NCI-H446 treated with DMSO at 0.1 percent for 48 hours (cell line): ENCODE measurements around the gene CD2BP2.
"Not testable (repeated sequence)": the region's sequence is repeated elsewhere in the genome, so short reads cannot be mapped to it uniquely, and the experiment has no call there.

ENCODE experiments used
- DNase-seq: peaks from one replicate; lab custom pipeline; 2025; lab: John Stamatoyannopoulos, UW

Gene CD2BP2

DNA sequence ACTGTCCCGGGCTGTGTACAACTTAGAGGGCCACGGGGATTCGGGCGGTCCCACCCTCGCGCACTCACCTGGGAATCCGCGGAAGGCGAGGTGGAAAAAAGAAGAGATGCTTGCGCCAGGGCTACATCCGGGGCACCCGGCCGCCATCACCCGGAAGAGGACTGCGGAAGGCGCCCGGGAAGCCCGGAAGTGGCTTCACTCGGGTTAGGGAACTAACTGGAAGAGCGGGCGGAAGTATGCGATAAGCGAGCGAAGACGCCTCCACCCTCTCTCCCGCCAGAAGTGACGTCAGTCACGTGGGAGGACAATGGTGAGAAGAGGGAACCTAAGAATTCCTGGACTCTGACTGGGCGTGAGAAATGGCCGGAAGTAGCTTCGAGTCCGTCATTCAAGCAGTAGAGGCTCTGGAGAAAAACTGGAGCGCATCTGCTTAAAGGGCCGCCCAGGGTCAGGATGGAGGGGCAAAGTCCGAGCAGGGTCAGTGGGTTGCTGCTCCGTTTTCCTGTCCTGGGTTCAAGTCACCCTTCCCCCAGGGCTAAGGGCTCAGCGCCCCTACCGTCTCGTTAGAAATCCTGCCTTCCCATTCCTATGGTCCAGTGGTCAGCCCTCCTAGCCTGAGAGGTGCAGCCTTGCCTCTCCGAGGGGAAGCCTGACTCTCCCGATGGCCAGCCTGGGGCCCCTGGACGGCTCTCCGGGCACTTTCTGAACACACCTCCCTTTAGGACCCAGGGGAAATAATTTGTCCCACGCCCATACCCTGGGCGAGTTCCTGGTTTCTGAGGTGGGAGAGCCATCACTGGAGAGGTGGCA, at the start of gene CD2BP2:
CD2BP2 (minus strand) TSS at position 165 of the 810 bp plus-strand sequence. CDS start 627 bp downstream, outside the sequence.
- peak; percentile 97 for DNase-seq

DNA sequence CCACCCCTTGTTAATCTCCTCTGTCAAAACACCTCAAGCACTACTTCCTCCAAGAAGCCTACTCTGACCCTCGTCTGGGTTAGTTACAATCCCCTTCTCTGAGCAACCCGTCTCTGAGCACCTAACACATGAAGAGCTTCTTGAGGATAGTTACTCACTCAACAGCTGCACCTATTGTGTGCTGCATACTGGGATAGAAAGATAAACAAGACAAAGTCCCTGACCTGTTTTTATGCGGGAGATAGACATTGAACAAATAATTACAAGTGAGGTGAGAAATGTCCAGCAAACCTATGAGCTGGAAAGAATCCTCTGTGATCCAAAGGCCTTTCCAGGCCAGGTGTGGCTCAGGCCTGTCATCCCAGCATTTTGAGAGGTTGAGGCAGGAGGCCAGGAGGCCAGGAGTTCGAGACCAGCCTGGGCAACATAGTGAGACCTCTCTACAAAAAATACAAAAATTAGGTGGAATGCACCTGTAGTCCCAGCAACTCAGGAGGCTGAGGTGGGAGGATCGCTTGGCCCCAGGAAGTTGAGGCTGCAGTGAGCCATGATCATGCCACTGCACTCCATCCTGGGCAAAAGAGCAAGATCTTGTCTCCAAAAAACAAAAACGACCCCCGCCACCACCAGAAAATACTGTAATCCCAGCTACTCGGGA, 46.8 kb upstream of the CD2BP2 start:
- no peak for DNase-seq

DNA sequence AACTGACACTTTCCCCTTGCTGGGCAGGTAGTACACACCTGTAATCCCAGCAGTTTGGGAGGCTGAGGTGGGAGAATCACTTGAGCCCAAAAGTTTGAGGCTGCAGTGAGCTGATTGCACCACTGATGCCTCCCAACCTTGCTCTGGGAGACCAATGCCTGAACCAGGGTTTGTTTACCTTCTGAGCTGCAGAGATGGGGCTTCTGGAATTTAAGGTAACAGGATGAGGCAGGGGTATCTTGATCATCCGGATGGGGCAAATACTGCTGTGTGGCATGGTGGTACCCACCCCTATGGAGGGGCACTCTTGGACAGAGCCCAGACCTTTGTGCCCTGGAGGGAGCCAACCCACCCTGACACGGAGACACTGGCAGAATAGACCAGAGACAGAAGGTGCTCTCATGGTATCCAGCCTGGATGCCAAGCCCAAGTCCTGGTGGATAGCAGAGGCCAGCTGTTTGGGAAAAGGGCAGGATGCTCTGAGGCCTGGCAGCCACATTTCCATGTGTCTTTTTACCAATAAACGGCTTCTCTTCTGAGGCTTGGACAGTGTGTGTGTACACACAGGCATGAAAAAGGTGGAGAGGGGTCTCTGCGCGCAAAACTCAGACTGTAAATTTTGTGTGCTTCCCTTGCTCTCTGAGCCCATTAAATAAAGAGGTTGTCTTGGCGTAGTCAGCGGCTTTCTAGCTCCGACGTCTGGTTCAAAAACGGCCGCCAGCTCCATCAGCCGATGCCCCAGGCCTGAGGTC, 44.5 kb upstream of the CD2BP2 start:
- no peak for DNase-seq

DNA sequence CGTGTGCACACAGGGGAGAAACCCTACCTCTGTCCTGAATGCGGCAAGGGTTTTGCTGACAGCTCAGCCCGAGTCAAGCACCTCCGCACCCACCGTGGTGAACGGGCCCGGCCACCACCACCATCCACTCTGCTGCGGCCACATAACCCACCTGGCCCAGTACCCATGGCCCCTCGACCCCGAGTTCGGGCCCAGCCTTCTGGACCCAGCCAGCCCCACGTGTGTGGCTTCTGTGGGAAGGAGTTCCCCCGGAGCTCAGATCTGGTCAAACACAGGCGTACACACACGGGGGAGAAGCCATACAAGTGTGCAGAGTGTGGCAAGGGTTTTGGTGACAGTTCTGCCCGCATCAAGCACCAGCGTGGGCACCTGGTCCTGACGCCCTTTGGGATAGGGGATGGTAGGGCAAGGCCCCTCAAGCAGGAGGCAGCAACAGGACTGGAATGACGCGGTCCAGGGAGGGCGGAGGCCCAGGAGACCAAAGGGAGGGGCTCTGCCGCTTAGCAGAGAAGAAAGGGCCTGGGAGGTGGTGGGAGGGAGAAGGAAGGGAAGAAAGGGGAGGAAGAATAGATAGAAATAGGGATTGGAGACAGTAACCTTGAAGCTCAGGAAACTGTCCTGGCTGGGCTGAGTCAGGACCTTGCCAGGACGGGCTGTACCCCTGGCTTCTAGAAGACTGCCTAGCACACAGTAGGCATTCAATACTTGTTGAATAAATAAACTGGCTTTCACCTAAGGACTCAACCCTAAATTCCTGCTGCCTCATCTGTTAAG, 43.7 kb upstream of the CD2BP2 start:
- DNase-seq = no peak

DNA sequence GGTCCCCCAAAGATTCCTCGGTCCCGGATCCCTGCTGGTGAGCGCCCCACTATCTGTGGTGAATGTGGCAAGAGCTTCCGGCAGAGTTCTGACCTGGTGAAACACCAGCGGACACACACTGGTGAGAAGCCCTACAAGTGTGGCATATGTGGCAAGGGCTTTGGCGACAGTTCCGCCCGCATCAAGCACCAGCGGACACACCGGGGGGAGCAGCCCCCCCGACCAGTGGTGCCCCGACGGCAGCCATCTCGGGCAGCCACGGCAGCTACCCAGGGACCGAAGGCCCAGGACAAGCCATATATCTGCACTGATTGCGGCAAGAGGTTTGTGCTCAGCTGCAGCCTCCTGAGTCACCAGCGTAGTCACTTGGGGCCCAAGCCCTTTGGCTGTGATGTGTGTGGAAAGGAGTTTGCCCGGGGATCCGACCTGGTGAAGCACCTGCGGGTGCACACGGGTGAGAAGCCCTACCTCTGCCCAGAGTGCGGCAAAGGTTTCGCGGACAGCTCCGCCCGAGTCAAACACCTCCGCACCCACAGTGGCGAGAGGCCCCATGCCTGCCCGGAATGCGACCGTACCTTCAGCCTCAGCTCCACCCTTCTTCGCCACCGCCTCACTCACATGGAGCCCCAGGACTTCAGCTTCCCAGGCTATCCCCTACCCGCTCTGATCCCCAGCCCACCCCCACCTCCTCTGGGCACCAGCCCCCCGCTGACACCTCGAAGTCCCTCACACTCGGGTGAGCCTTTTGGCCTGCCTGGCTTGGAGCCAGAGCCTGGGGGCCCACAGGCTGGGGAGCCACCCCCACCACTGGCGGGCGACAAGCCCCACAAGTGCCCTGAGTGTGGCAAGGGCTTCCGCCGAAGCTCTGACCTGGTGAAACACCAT, 42.9 kb upstream of the CD2BP2 start:
- no peak for DNase-seq

DNA sequence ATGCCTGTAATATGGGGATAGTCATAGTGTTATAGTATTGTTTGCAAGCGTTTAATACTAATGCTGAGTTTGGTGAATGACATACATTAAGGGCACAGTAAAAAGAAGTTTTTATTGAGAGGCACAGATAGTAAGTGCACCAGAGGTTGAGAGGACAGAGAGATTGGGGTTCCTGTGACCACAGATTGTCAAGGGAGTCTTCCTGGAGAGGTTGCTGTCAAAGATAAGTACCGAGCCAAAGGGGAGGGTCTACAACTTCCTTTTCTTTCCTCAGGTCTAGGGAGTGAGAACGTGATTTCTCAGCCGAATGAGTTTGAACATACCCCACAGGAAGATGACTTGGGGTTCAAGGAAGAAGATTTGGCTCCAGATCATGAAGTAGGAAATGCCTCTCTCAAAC, 41.9 kb upstream of the CD2BP2 start:
- DNase-seq = no peak

DNA sequence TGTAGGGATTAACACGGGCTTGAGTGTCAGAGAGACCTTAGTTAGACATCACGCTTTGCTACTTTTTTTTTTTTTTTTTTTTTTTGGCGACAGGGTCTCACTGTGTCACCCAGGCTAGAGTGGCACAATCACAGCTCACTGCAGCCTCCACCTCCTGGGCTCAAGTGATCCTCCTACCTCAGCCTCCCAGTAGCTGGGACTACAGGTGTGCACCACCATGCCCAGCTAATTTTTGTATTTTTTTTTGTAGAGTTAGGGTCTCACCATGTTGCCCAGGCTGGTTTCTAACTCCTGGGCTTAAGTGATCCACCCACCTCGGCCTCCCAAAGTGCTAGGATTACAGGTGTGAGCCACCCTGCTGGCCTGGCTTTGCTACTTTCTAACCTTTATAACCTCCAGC, 41.5 kb upstream of the CD2BP2 start:
- not testable (repeated sequence) for DNase-seq

DNA sequence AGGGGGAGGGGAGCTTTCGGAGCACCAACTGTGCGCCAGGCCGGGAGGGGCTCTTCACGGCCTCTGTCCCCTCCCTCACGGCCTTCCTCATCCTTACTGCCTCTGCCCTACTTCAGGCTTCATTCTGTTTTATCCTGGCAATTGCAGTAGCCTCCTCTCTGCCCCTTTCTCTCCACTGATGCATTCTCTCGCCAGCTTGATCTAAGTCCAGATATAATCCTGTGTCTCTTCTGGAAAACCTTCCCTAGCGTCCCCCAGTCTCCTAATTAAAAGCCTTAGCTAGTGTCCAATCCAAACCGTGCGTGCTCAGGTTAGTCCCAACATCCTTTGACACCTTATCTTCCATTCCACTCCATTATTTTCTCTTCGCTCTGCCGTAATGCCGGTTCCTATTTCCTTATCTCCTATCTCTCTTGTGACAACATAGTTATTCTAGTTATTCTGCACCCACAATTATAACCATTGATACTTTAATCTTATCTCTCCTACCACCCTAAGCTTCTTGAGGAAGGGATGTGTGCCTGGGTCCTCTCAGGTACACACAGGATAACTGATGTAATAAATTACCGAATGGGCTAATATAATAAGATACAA, 41.0 kb upstream of the CD2BP2 start:
- DNase-seq = no peak

DNA sequence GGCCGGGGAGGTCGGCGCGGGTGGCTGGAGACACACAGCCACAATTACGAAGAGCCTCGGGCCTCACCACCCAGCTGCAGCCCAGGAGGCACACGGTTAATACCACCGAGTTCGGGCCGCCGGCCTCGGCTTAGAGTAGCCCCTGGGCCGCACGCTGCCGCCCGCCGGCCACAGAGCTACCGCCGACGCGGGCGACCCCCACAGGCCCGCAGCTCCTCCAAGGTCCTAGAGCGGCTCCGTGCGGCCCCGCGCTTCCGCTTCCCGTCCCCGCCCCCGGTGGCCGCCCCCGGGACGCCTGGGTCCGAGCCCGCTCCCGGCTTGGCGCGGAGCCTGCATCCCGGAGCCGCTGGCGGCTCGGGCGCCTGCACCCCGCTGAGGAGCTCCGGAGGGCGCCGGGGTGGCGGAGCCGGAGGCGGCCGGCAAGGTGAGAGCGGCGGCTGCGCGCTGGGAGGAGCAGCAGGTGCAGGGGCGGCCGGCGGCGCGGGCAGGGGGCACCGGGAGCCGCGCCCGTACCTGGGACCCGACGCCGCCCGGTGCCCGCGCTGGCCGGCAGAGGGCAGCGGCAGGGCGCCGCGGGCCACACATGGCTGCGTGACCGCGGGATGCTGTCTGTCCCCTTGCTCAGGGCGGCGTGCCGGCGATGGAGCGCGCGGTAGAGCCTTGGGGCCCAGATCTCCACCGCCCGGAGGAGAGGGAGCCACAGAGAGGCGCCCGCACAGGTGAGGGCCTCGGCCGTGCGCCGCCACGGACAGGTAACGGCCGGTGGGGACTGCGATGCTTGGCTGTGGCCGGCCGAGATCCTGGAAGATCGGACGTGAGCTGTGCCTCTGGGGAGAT, 40.3 kb upstream of the CD2BP2 start, which contains the start of gene ZNF48:
ZNF48 (plus strand) TSS at position 266 of the 837 bp plus-strand sequence; CDS start at position 641, 375 bp downstream.
- DNase-seq = peak; percentile 69

DNA sequence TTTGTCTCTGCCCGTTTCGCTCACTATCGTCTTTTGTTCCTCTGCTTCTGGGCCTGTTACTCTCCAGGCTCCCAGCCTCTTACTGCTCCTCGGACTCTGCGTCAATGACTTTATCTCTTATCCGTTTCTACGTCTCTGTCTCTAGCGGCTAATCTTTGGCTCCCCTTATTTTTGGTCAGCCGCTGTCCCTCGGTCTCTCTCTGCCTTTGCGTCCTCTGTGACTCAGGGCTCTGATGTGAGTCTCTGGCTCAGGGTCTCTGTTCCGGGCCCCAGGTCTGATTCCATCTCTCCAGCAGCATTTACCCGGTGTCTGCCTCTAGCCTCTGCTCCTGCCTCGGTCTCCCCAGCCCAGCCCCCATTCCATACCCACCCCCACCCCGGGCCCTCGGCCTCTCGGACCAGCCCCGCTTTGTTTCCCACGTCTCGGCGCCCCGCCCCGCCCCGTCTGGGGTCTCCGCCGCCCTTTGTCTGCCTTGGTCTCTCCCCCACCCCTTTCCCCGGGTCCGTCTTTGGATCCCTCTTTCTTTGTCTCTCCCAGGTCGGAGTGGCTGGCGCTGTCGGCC, 39.6 kb upstream of the CD2BP2 start:
- no peak for DNase-seq

DNA sequence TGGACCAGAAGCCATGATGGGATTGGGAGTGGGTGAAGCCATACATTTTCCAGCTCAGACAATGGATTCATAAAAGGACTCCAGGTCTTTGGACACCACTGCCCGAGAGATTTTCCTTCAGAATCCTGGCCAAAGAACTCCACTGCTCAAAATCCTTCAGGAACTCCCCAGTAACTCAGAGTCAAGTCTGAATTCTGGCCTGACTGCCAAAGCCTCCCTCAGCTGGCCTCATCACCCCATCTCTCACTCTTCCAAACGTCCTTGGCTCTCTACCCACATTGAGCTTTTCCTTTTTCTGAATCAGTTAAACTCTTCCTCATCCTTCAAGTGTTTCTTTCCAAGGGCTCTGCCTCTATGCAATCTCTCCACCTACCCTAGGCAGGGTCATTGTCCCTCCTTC, 28.4 kb upstream of the CD2BP2 start:
- no peak for DNase-seq

DNA sequence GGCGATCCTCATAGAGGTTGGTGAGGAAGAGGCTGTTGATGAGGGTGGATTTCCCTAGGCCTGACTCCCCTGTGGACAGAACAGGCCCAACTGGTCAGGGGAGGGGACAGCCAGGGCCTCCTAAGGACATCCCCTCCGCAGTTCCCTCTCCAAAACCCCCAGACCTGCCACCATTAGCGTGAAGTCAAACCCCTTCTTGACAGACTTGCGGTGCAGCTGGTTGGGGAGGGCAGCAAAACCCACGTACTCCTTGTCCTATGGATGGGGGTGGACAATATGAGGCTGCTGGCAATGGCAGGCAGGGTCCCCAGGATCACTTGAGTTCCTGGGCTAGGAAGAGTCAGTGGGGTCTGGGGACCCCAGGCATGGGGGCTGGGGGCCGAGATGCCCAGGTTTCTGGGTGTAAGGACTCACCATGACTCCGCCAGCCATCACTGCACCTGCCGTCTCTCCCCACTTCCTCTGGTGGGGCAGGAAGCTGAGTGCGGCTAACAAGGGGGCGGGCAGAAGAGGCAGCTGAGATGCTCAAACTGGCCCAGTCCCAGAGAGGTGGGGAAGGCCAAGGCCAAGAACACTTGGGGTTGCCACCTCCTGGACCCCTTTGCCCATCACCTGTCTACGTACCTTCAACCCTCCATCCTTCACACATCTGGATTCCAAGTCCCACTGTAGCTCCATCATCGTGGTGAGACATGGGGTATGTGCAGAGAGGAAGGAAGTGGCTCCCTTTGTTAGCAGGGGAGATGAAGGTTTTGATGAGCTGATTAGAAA, 27.2 kb upstream of the CD2BP2 start, which contains the start of gene SEPTIN1:
SEPTIN1 (minus strand) TSS at position 451 of the 771 bp plus-strand sequence; CDS start at position 432, 19 bp downstream.
- DNase-seq = no peak

DNA sequence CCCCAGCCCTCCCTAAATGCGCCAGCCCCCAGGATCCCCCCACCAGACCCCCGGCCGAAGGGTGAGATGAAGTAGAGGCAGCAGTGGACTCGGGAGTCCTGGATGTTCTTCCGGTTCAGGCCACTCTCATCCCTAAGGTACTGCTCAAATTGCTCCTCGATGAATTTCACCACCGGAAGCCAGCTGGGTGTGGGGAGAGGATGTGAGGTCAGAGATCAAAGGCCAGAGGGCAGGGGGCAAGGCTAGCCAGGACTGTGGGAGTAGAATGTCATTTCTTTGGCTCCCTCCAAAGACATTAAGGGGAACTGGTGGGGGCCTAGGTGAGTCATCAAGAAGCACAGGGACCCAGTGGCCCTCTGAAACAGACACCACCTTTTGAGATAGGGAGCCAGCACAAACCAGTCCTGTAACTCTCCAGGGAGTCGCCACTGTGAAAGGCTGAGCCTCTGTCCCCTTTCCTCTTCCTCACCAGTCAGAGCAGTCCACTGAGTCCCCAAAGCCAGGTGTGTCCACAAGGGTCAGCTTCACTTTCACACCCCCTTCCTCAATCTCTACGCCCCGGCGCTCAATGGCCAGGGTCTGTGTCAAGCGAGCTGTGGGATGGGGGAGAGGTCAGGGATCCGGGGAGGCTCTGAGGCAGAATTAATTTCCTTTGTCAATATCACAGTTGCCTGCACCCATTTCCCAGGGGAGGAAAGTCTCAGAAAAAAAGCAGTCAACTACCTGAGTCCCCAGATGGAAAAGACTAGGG, 26.4 kb upstream of the CD2BP2 start:
- no peak for DNase-seq

DNA sequence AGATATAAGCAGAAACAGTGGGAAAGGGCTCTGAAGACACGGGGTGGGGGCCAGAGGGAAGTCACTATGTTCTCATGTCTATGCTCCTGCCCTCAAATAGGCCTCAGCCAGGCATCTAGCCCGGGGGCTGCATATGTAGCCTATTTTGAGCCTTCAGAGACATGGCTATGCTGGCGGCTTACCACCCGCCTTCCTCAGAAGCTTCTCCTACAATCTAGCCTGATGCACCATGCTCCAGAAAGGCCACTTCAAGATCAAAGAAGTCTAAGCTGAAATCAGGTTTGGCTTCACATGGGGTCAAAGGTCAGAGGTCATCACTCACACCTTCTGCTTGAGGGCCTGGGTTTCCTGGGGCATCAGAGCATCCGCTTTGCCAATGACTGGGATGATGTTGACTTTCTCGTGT, 25.7 kb upstream of the CD2BP2 start:
- DNase-seq = no peak

DNA sequence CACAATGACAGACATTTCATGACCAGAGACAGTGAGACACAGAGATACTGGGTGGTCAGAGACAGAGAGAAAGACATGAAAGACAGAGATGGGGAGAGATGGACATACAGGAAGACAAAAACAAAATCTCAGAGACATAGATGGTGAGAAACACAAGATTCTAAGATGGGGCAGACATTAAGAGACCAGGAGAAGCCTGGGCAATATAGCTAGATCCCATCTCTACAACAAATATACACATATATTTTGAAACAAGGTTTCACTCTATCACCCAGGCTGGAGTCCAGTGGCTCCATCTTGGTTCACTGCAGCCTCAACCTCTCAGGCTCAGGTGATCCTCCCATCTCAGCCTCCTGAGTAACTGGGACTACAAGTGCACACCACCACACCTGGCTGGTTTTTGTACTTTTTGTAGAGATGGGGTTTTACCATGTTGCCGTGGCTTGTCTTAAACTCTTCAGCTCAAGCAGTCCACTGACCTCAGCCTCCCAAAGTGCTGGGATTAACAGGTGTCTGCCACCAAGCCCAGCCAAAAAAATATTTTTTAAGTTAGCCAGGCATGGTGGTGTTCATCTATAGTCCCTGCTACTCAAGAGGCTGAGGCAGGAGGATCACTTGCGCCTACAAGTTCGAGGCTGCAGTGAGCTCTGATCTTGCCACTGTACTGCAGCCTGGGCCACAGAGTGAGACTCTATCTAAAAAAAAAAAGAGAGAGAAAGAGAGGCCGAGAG, 25.1 kb upstream of the CD2BP2 start:
- no peak for DNase-seq

DNA sequence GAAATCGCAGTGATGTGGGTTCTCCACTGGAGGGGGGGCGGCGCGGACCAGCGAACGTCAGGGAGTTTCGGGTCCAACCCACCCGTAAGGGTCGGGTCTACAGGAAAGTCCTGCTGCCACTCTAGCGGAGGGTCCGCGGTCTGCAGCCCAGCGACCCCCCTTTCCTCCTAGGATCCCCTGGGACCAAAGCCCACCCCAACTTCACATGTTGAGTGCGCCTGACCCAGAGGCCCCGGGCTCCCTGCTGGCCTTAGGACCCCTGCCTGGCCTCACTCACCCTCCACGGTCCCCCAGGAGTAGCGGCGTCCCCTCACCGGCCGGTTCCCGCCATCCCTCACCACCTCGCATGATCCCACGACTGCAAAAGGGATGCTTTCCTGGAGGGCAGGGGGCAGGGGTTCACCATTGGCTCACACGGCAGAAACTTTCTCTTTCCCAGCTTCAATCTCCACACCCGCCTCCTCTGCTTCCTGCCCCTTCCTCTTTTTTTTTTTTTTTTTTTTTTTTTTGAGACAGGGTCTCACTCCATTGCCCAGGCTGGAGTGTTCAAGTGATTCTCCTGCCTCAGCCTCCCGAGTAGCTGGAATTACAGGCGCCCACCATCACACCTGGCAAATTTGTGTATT, 24.2 kb upstream of the CD2BP2 start:
- no peak for DNase-seq
